HUES64 (cell line): ENCODE data around the gene PFKFB4.

Experiments used
- H3K27ac ChIP-seq: 2 replicates; pipeline ENCODE4 v1.7.0; 2013; ENCODE audit warnings: low read depth, low read length, inconsistent platforms
- H3K27me3 ChIP-seq: 2 replicates; pipeline ENCODE4 v1.6.1; 2013; ENCODE audit warnings: mild to moderate bottlenecking, low read length; ENCODE audit not compliant: insufficient read depth
- H3K36me3 ChIP-seq: 2 replicates; pipeline ENCODE4 v1.6.1; 2013; ENCODE audit warnings: mild to moderate bottlenecking, low read length; ENCODE audit not compliant: insufficient read depth
- H3K4me1 ChIP-seq: 2 replicates; pipeline ENCODE4 v1.6.1; 2013; ENCODE audit warnings: mild to moderate bottlenecking, low read length, moderate library complexity; ENCODE audit not compliant: insufficient read depth
- H3K4me3 ChIP-seq: 2 replicates; pipeline ENCODE4 v1.5.1; 2013; ENCODE audit warnings: mild to moderate bottlenecking, low read length, moderate library complexity
- H3K9ac ChIP-seq: 2 replicates; pipeline ENCODE4 v1.6.1; 2013; ENCODE audit warnings: mild to moderate bottlenecking, low read depth, low read length
- H3K9me3 ChIP-seq: 2 replicates; pipeline ENCODE4 v1.6.1; 2013; ENCODE audit warnings: low read depth, low read length; ENCODE audit not compliant: insufficient read depth
- WGBS: fragments of 150-250, 120-280 bp; methylation state at CpG from one replicate; pipeline ENCODE4 v1.1.7; 2013; ENCODE audit warnings: missing lambda C conversion rate; 5-methylcytosine and 5-hydroxymethylcytosine counted together

PFKFB4 gene

DNA sequence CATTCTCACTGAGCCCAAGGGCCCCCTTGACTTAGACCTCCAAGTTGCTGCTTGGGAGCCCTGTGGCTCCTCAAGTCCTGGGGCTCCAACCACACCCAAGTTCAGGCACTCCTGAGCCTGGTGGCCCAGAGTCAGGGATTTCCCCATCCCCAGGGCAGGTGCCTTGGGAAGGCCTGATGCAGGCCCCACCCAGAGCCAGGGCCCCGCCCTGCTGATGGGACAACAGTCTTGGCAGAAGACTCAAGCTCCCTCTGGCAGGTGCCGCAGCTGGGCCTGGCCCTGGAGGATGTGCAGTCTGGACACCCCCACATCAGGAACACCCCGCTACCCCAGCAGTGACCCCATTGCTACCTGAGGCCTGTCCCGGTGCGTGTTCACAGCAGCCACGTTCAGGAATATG, 35.0 kb downstream of the PFKFB4 start:
- WGBS, result 94% methylated on average over 6 of the region's 6 CpGs
- no peaks in the 10 kb centered on the region for H3K27me3 ChIP-seq
- no peak overlapping the region for H3K27ac ChIP-seq
- H3K9me3 ChIP-seq, result no peaks in the 10 kb centered on the region
- no peak overlapping the region for H3K4me3 ChIP-seq
- H3K4me1 ChIP-seq, result no peaks in the 10 kb centered on the region
- no peak overlapping the region for H3K9ac ChIP-seq
- H3K36me3 ChIP-seq, result peaks cover 58% of the 10 kb centered on the region

DNA sequence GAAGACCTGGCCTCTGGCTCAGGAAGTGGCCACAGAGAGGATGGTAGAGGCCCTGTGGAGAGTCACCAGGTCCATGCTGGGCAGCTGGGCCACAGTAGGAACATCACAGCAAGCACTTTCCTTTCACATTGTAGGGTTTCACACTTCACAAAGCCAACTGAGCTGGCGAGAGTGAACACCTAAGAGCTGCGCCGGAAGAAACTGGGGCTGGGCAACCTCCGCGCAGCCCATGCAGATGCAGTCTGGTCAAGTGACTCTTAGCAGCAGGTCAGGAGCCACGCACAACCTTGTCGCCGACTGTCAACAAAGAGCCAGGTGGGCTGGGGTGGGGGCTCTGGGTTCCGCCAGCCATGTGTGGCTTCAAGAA, 37.3 kb downstream of the PFKFB4 start:
- no peak overlapping the region for H3K9ac ChIP-seq
- H3K4me3 ChIP-seq, result no peak overlapping the region
- H3K4me1 ChIP-seq, result no peaks in the 10 kb centered on the region
- H3K9me3 ChIP-seq, result no peaks in the 10 kb centered on the region
- no peak overlapping the region for H3K27ac ChIP-seq
- H3K36me3 ChIP-seq, result peaks cover 40% of the 10 kb centered on the region
- no peaks in the 10 kb centered on the region for H3K27me3 ChIP-seq
- 96% methylated on average over 9 of the region's 9 CpGs for WGBS

DNA sequence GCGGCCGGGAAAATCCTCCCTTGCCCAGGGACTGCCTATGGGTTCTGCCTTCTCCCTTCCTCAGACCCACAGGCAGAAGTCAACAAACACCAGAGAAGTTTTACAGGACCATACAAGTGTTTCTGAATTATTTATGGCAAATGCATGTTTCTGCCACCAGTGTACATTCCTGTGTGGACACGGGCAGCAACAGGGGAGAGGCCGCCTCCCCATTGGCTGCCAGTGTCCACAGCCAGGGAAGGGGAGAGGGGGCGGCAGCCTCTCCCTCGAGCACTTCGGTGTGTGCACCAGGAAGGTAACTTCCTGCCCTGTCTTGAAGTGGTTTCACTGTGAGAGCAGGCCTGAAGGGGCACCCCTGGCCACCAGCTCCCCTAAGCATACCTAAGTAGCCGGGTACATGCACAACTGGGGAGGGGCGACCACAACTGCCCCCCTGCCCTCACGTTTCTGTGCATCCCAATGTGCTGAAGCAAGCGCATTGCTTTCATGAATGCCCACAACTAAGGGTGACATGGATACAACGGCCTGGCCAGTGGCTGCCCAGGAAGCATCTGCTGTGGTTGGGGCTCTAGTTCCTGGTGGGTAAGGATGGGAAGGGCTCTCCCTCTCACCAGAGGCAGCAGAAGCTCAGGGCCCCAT, 37.8 kb downstream of the PFKFB4 start:
- peaks cover 35% of the 10 kb centered on the region for H3K36me3 ChIP-seq
- H3K27ac ChIP-seq, result no peak overlapping the region
- H3K9me3 ChIP-seq, result no peaks in the 10 kb centered on the region
- H3K9ac ChIP-seq, result no peak overlapping the region
- H3K4me1 ChIP-seq, result no peaks in the 10 kb centered on the region
- H3K27me3 ChIP-seq, result no peaks in the 10 kb centered on the region
- H3K4me3 ChIP-seq, result no peak overlapping the region
- 90% methylated on average over 12 of the region's 12 CpGs for WGBS

DNA sequence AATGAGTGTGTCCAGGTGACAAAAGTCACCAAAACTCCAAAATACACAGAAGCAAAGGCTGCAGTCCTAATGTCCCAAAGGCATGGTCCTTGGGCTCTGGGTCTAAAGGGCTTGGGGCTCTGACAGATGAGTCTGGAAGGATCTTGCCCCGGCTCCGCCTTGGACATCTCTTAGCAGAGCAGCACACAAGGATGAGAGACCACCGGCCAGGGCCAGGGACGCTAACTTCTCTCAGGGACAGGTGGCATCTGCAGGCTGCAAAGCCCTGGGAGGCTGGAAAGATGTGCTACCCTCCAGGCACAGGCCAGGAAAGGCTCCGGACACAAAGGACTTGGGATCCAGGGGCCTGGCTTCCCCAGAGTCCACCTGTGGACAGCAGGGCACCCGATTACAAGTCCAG, 38.5 kb downstream of the PFKFB4 start:
- Histone ChIP-seq H3K36me3 (peaks cover 28% of the 10 kb centered on the region), H3K9ac (no peak overlapping the region), H3K27me3 (no peaks in the 10 kb centered on the region), H3K4me3 (no peak overlapping the region), H3K9me3 (no peaks in the 10 kb centered on the region), H3K4me1 (no peaks in the 10 kb centered on the region), H3K27ac (no peak overlapping the region)
- WGBS, result 95% methylated on average over 6 of the region's 6 CpGs

DNA sequence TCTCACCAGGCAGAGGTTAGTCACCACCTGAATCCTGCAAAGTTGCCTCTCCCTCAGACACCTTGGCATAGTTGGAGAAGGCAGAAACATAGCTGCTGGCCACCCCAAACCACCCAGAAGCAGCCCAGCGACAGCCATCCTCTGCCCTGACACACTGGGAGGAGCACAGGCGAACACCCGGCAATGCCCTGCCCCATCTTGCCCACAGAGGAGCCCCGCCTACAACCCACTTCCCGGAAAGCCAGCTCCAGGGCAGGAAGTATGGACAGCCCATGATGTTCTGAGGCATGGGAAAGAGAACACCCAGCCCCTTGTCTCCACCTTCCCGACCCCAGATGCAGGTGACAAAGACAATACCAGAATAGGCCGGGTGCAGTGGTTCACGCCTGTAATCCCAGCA, 40.0 kb downstream of the PFKFB4 start:
- Histone ChIP-seq H3K4me1 (no peaks in the 10 kb centered on the region), H3K27me3 (no peaks in the 10 kb centered on the region), H3K4me3 (no peak overlapping the region), H3K27ac (no peak overlapping the region), H3K9ac (no peak overlapping the region), H3K9me3 (no peaks in the 10 kb centered on the region), H3K36me3 (peaks cover 18% of the 10 kb centered on the region)
- 92% methylated on average over 8 of the region's 8 CpGs for WGBS

DNA sequence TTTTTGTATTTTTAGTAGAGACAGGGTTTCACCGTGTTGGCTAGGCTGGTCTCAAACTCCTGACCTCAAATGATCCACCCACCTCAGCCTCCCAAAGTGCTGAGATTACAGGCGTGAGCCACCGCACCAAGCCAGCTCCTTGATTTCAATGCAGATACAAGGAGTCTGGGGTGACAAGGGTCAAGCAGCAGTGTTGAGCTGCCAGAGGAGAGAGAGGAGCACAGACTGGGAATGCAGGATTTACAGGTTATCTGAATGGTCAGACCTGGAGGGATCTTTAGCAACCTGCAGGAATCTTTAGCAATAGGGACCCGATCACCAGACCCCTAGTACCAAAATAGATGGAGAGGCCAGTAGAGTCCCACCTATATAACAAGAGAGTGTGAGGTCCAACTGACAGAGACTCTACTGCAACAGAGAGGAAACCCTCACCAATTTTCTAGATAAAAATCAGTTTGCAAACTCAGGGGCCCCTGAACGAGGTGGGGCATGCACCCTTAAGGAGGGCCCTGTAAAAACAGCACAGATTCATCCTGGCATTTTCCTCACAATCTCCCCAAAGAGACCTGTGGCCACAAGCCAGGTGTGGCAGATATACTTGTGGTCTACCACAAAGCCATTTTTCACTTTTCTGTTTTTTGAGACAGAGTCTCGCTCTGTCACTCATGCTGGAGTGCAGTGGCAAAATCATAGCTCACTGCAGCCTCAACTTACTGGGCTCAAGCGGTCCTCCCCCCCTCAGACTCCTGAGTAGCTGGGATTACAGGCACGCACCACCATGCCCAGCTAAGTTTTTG, 42.0 kb downstream of the PFKFB4 start:
- WGBS, result 95% methylated on average over 7 of the region's 8 CpGs

DNA sequence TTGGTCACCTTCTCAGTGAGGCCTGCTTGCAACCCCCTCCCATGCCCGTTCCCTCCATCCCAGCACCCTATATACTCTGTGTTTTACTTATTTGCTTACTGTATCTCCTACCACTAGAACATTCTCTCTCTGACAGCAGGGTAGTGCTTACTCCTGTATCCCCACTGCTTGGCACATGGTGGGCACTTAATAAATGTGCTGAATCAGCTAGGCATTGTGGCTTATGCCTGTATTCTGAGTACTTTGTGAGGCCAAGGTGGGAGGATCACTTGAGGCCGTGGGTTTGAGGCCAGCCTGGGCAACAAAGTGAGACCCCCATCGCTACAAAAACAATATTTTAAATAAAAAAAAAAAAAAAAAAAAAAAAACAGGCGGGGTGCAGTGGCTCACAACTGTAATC, 45.1 kb downstream of the PFKFB4 start:
- Histone ChIP-seq H3K27ac (no peak overlapping the region), H3K36me3 (no peaks in the 10 kb centered on the region), H3K4me1 (peaks cover 11% of the 10 kb centered on the region; the same call in 1 of the 2 replicates), H3K27me3 (no peaks in the 10 kb centered on the region), H3K4me3 (no peak overlapping the region), H3K9ac (no peak overlapping the region), H3K9me3 (no peaks in the 10 kb centered on the region)
- WGBS, result 92% methylated on average over 2 of the region's 4 CpGs

More for the DNA sequence above, 42.0 kb downstream of the PFKFB4 start:
- H3K9ac ChIP-seq, result no peak overlapping the region
- no peak overlapping the region for H3K4me3 ChIP-seq
- peaks cover 8% of the 10 kb centered on the region for H3K36me3 ChIP-seq
- no peaks in the 10 kb centered on the region for H3K27me3 ChIP-seq
- 0 out of 2 replicates have a peak, but pooled peaks cover 3% of the 10 kb centered on the region for H3K4me1 ChIP-seq
- H3K27ac ChIP-seq, result no peak overlapping the region
- no peaks in the 10 kb centered on the region for H3K9me3 ChIP-seq

DNA sequence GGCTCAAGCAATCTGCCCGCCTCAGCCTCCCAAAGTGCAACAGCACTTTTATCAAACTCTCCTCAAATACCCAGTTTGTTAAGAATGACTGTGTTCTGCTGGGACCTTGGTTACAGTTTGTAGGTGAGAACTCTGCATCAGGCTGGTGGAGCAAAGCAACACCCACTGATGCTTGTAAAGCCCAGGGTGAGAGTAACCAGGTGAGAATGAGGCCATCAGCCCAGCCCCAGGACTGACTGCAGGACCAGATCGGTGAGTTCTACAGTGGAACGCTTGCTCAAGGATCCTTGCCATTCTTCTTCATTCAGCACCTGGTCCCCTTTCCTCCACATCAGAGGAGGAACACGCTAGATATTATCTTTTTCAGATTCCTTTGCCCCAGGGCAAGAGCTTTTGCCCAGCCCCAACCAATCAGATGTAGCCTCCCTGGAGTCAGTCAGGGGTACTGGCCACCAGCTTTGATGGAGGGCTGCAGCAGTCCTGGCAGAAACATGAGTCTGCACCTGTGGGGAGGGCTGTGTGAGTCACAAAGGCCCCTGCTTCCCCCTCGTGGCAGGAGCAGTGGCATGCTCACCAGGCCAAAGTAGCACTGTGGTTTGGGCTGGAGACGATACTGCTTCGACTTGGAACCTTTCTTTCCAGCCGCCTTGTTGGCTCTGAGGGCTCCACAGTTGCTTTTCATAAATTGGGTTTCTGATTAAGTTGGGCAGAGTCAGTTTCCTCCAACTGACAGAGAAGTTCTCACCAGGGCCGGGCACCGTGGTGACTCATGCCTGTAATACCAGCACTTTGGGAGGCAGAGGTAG, 49.1 kb downstream of the PFKFB4 start:
- Histone ChIP-seq H3K27me3 (no peaks in the 10 kb centered on the region), H3K9ac (no peak overlapping the region), H3K36me3 (no peaks in the 10 kb centered on the region), H3K9me3 (no peaks in the 10 kb centered on the region), H3K4me1 (peaks cover 27% of the 10 kb centered on the region), H3K4me3 (no peak overlapping the region), H3K27ac (no peak overlapping the region)
- 55% methylated on average over 10 of the region's 10 CpGs for WGBS

DNA sequence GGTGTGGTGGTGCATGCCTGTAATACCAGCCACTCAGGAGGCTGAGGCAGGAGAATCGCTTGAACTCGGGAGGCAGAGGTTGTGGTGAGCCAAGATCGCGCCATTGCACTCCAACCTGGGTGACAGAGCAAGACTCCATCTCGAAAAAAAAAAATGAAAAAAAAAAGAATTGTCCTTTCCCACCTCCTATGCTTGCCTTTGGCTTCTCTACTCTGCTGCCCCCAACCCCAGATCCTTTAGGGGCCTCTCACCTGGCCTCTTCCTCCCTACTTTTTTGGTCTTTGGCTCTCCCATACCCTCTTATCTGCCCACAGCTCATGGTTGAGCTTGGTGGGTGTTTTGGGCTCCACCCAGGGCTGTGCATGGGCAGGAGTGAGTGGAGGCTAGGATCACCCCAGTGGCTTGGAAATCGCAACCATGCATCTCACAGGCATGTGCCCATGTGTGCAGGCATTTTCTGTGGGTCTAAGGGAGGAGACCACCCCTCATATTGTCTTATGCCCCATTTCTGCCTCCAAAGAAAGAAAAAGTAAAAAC, 50.6 kb downstream of the PFKFB4 start:
- Histone ChIP-seq H3K36me3 (no peaks in the 10 kb centered on the region), H3K9me3 (no peaks in the 10 kb centered on the region), H3K27me3 (no peaks in the 10 kb centered on the region), H3K4me3 (no peak overlapping the region), H3K4me1 (peaks cover 27% of the 10 kb centered on the region), H3K9ac (no peak overlapping the region), H3K27ac (no peak overlapping the region)
- WGBS, result 95% methylated on average over 6 of the region's 6 CpGs

DNA sequence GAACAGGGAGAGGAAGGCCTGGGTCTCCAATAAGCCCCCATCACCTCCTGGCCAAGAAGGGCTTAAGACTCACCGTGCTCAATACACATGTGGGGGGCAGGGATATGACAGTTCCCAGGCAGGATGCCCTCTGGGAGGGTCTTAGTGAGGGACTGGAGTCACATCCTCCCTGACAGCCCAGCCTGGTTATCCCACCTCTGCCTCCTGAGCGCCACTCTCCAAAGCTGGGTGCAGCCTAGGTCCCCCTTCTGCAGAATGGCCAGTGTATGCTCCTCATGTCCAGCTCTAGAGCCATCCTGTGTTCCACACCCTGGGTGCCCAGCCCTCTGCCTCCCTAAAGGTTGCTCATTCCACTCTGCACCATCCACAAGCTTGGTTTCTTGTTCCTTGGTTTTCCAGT, 51.5 kb downstream of the PFKFB4 start:
- Histone ChIP-seq H3K9me3 (no peaks in the 10 kb centered on the region), H3K27me3 (no peaks in the 10 kb centered on the region), H3K4me3 (peak overlapping the region; percentile 69; the same call in 1 of the 2 replicates), H3K9ac (no peak overlapping the region), H3K36me3 (peaks cover 7% of the 10 kb centered on the region; the same call in 1 of the 2 replicates), H3K4me1 (peaks cover 27% of the 10 kb centered on the region), H3K27ac (no peak overlapping the region)
- WGBS, result 91% methylated on average over 1 of the region's 2 CpGs
